HUDEP-2 (cell line): ENCODE results near the gene CPA2.
"Not testable (repeated sequence)": the region's sequence is repeated elsewhere in the genome, so short reads cannot be mapped to it uniquely, and the experiment has no call there.

Experiments used
- DNase-seq, 76 experiments: peaks; one replicate each; lab custom pipeline; 2025; ENCODE audit not compliant: unreplicated experiment in 76 of 76; lab: John Stamatoyannopoulos, UW

The CPA2 gene

GRCh38 chr7:130303551-130303950 lies 36.9 kb downstream of the CPA2 start:
- DNase-seq: no peak

- DNase-seq: no peak
Observed at GRCh38 chr7:130303982-130304381, 37.3 kb downstream of the CPA2 start.

DNA sequence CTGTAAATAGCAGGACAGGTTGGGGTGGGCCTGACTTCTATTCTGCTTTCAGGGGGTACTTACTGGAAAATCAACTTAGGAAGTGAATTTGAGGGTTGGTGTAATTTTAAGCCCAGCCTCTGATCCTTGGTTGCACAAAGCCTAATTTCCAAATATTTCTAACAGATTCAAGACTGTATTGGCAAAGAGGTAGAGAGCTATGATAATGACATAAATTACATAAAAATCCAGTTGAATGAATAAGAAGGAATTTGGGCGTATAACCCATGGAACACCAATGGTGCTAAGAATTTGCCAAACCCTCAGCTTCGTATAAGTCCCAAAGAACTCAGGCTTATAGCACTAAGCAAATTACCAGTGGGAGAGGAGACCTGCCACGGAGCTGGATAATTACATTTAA lies 38.2 kb downstream of the CPA2 start:
- DNase-seq: no peak

- DNase-seq: no peak
Observed at GRCh38 chr7:130305433-130306042, 38.9 kb downstream of the CPA2 start.

DNA sequence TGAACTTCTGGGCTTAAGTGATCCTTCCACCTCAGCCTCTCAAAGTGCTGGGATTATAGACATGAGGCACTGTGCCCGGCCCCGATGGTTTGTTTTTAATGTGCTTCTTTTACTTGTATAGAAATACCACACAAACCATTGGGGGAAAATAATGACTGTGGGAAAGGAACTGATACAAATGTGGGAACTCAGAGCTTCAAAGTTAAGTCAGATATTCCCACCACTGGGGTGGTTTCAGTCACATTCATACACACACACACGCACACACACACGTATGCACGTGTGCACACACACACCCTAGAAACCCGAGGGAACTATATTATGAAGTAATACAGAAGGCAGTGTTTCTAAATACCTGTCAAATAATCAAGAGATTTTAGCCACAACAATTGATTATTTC lies 43.3 kb downstream of the CPA2 start:
- DNase-seq: no peak

DNA sequence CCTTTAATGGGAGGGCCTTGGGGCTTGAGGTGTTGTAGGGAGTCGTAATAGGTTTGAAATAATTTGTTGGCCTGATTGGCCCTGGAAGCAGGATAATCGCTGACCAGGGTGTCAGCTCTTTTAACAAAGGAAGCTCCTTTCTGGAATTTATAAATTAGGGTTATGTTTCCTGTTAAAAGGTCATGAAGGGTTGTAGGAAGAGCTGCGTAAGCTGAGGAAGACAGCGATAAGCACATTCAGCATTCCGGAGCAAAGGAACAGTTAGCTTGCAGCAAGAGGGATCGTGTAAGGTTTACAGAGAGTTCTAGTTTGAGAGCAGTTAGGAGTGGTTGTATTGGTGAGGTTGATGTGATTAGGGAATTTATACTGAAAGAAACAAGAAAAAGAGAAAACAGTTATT lies 47.6 kb downstream of the CPA2 start:
- DNase-seq: no peak

DNA sequence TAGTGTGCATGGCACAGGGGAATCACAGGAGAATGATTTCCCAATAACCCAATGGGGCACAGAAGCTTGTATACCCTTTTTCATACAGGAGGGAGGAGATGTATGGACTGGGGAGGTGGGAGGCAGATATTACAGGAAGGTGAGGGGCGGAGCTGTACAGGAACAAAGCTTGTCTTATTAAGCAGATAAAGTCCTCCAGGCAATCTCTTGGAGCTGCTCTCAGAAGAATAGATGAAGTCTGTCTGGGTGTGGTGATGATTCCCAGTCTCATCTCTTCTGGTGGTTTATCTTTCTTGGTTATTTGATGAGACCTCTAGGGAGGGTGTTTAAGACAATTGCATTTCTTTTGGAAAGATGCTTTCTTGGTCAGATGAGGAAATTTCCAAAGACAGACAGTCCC lies 52.9 kb downstream of the CPA2 start:
- no peak for DNase-seq

DNA sequence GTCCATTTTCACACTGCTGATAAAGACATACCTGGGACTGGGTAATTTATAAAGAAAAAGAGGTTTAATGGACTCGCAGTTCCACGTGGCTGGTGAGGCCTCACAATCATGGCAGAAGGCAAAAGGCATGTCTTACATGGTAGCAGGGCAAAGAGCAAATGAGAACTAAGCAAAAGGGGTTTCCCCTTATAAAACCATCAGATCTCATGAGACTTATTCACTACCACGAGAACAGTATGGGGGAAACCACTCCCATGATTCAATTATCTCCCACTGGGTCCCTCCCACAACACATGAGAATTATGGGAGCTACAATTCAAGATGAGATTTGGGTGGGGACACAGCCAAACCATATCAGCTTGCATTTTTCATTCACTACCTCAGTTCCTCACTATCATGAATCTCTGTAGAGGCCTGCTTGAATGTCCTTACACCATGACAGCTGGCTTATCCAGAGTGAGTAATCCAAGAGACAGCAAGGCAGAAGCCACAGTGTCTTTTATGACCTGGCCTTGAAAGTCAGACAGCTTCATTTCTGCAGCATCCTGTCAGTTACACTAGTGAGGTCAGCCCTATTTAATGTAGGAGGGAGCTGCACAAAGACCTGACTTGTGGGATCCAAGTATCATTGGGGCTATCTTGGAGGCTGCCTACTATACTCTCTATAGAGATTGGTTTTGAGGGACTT lies 55.0 kb downstream of the CPA2 start:
- not testable (repeated sequence) for DNase-seq

GRCh38 chr7:130322615-130323014 lies 56.0 kb downstream of the CPA2 start:
- DNase-seq: no peak

- DNase-seq: no peak
Observed at GRCh38 chr7:130324306-130324943, 57.8 kb downstream of the CPA2 start.

DNA sequence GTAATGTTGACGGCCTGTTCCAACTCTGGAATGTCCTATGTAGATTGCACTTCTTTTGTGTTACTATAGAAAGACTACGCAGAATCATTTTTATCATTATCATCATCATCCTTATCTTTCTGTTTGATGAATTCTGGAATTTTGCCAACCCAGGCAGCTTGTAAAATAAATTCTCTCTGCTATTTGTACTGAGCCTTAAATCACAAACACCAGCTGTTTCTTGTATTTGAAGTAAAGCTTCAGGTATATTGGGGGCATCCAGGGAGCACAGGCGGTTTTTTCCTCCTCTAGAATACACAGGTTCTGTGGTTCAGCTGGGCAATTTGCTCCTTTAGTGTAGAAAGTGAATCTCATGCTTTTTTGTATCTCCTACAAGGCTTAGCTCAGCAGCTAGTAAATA lies 63.0 kb downstream of the CPA2 start:
- no peak for DNase-seq

DNA sequence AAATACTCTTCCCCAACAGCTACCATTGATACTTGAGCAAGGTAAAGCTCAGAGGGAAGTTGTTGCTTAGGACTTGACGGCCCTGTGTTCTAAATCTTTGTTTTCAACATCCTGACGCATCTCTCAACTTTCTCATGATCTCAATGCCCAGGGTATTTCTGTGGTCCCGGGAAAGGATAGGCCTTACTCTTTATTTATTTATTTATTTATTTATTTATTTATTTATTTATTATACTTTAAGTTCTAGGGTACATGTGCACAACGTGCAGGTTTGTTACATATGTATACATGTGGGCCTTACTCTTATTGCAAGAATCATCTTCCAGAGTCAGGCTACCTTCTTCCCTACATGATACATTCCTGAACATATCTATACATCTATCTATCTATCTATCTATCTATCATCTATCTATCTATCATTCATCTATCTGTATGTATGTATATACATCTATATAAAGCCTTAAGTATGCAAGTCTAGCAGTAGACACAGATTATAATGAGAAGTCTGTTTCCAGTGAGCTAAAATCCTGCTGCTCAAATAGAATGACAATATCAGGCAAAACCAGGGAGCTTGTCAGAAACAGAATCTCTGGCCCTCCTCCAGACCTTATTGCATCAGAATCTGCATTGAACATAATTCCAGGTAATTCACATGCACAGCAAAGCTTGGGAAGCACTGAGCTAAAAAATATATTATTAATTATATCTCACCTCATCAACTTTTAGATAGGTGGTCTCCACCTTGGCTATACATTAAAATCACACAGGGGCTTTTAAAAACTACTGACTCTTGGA lies 65.8 kb downstream of the CPA2 start:
- DNase-seq: no peak

- no peak for DNase-seq
Observed at GRCh38 chr7:130333832-130334231, 67.2 kb downstream of the CPA2 start.

- no peak for DNase-seq
Observed at GRCh38 chr7:130334274-130334673, 67.6 kb downstream of the CPA2 start.

DNA sequence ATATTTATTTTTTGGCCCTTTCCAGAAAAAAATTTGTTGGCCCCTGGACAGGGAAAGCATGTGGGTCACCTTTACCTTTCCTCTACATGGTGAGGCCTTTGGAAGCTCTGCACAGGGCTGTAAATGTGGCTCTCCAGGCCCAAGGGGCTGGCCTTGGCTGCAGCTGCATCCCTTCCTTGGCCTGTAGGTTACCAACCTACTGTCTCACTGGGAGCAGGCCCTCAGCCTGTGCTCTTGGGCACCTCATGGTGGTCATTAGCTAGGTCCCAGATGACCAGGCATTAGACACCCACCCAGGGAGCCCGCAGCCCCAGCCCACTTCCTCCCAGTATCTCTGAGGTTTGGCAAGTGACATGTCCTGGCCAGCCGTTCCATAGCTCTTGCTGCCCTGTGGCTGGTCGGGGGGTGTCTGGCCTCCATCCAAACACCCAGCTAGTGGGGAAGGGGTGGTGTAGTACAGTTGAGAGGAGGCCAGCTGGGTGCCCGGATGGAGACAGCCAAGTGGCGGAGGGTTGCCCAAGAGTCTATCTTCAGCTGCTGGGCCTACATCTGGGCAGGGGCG lies 70.8 kb downstream of the CPA2 start:
- no peak for DNase-seq

DNA sequence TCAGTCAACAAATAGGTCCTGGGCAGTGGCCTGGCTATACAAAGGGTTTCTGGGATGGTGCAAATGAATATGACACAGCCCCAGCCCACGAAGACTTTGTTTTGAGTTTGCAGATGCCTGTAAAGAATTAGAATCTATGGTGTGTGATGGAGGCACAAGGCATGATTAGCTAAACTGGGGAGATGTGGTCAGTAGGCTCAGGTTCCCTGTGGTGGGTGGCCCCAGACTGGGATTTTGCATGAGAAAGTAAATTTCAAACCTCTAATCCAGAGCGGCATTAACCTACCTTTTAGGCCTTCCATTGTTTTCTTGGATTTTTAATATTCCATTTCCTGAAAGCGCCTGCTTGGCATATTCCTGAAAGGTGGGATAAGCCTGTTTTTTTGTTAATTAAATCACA lies 71.6 kb downstream of the CPA2 start:
- DNase-seq: no peak
